Esophagus squamous epithelium (tissue), 5 donors: Measurements from ENCODE around the gene PALM. TPM values are rescaled to one million over a fixed set of nuclear protein-coding genes. Genes with fewer than 3 reads are reported as not detected.

ENCODE experiments used
- DNase-seq: peaks from one replicate; lab custom pipeline; 2025; lab: John Stamatoyannopoulos, UW
- H3K27ac ChIP-seq, 4 donors: fragments of 200-600 bp; sonication (generic); one replicate each; pipeline ENCODE4 v1.5.1; 2016 to 2019; ENCODE audit warnings: mild to moderate bottlenecking in 1 of 4
- H3K27me3 ChIP-seq, 4 donors: fragments of 200-600 bp; sonication (generic); 1 replicate in 3 of 4; 2 replicates in 1 of 4; pipeline versions ENCODE4 v1.5.1 to v1.6.0; 2017 to 2021; ENCODE audit warnings: antibody characterized with exemption in 1 of 4
- H3K36me3 ChIP-seq, 3 donors: fragments of 200-600 bp; sonication (generic); one replicate each; pipeline ENCODE4 v1.5.1; 2016 to 2019
- H3K4me1 ChIP-seq, 3 donors: fragments of 200-600 bp; sonication (generic); one replicate each; pipeline ENCODE4 v1.5.1; 2017 to 2019
- H3K4me3 ChIP-seq, 4 donors: fragments of 200-600 bp; sonication (generic); 1 replicate in 3 of 4; 2 replicates in 1 of 4; pipeline ENCODE4 v1.5.1; 2016 to 2019; ENCODE audit warnings: mild to moderate bottlenecking in 2 of 4, moderate library complexity in 1 of 4
- H3K9me3 ChIP-seq, 3 donors: fragments of 200-600 bp; sonication (generic); one replicate each; pipeline ENCODE4 v1.5.1; 2016 to 2019
- POLR2A ChIP-seq, 4 donors: fragments of 450-650 bp; IDR thresholded peaks; one replicate each; pipeline ENCODE4 v1.6.1; 2017; ENCODE audit warnings: antibody characterized with exemption in 4 of 4, mild to moderate bottlenecking in 4 of 4, moderate library complexity in 3 of 4
- WGBS, 2 donors: methylation state at CpG; one replicate each; pipeline ENCODE4 v1.1.5; 2018; 5-methylcytosine and 5-hydroxymethylcytosine counted together
- intact Hi-C: fragments of 100-400 bp; cut with DNase I; formaldehyde crosslinking; loops from one replicate; pipeline ENCODE4 v1.15.0; 2022
- total RNA-seq, 4 donors: library from RNA; depleted of rRNA; stranded (reverse); fragments of >200 nt; gene quantifications; one replicate each; pipeline ENCODE4 v1.1.0, GENCODE V29; 2016
- TF ChIP-seq, protein P1 (sequence below), 6 experiments: fragments of 450-650 bp in 4 of 6; fragments of 200-600 bp in 2 of 6; sonication (generic) in 2 of 6; IDR thresholded peaks; one replicate each; pipeline ENCODE4 v1.5.1; 2016 to 2019; ENCODE audit warnings: antibody characterized with exemption in 6 of 6, mild to moderate bottlenecking in 4 of 6, moderate library complexity in 4 of 6
- donor health status: DM: yes; HTN: yes; CAD: no.

The PALM gene
- total RNA-seq, 4 donors from 2014 or later: 2.6 to 19.3 (median 6.5) TPM

DNA sequence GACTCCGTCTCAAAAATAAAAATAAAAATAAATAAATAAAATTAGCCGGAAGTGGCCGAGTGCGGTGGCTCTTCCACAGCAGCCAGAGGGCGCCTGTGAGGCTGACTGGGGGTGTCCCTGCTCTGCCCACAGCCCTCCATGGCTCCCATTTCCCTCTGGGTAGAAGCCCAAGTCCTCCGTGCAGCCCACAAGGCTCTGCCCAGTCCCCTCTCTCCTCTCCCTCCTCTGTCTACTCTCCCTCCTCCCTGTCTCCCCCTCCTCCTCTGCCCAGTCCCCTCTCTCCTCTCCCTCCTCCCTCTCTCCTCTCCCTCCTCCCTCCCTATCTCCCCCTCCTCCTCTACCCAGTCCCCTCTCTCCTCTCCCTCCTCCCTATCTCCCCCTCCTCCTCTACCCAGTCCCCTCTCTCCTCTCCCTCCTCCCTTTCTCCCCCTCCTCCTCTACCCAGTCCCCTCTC lies 62.6 kb downstream of the PALM start:
- DNase-seq: no peak
- peaks cover 0 to 9% (median 0%) of the 10 kb centered on the region in 4 donors for H3K27me3 ChIP-seq
- peaks cover 0 to 16% (median 0%) of the 10 kb centered on the region in 3 donors for H3K4me1 ChIP-seq
- WGBS, 2 donors: 7 to 11% methylated on average over 6 of the region's 6 CpGs
- no peak overlapping the region for H3K4me3 ChIP-seq
- no peak overlapping the region for H3K27ac ChIP-seq
- intact Hi-C loops: loop anchor here (5.0 to 10.0 kb wide), 2 partner anchors 83 to 151 kb away; partner anchors contain the start of genes CFD and ELANE
- no peaks in the 10 kb centered on the region for H3K9me3 ChIP-seq
- TF ChIP-seq POLR2A (IDR thresholded peaks at IDR 0.05): no peak
- TF ChIP-seq, protein P1, sequence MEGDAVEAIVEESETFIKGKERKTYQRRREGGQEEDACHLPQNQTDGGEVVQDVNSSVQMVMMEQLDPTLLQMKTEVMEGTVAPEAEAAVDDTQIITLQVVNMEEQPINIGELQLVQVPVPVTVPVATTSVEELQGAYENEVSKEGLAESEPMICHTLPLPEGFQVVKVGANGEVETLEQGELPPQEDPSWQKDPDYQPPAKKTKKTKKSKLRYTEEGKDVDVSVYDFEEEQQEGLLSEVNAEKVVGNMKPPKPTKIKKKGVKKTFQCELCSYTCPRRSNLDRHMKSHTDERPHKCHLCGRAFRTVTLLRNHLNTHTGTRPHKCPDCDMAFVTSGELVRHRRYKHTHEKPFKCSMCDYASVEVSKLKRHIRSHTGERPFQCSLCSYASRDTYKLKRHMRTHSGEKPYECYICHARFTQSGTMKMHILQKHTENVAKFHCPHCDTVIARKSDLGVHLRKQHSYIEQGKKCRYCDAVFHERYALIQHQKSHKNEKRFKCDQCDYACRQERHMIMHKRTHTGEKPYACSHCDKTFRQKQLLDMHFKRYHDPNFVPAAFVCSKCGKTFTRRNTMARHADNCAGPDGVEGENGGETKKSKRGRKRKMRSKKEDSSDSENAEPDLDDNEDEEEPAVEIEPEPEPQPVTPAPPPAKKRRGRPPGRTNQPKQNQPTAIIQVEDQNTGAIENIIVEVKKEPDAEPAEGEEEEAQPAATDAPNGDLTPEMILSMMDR (IDR thresholded peaks at IDR 0.05): peak; percentile 19 to 58 (median 46)
- no peaks in the 10 kb centered on the region for H3K36me3 ChIP-seq

DNA sequence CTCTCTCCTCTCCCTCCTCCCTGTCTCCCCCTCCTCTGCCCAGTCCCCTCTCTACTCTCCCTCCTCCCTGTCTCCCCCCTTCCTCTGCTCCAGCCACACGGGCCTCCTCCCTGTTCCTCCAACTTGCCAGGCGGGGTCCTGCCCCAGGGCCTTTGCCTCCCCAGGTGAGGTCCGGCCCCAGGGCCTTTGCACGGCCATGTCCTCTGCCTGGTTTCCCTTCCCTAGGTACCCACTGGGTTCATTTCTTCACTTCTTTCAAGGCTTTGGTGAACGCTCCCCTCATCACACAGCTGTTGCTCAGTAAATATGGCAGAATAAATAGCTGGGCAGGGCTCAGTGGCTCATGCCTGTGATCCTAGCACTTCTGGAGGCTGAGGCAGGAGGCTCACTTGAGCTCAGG lies 63.3 kb downstream of the PALM start:
- WGBS, 2 donors: 79 to 100% methylated on average over 1 to 5 of the region's 5 CpGs
- TF ChIP-seq POLR2A (IDR thresholded peaks at IDR 0.05): no peak
- TF ChIP-seq, protein P1 (IDR thresholded peaks at IDR 0.05): no peak
- Histone ChIP-seq H3K4me1 (peaks cover 0 to 16% (median 0%) of the 10 kb centered on the region in 3 donors), H3K27me3 (peaks cover 0 to 9% (median 0%) of the 10 kb centered on the region in 4 donors), H3K9me3 (no peaks in the 10 kb centered on the region), H3K36me3 (no peaks in the 10 kb centered on the region), H3K27ac (no peak overlapping the region), H3K4me3 (no peak overlapping the region)
- intact Hi-C loops: loop anchor here (5.0 to 10.0 kb wide), 2 partner anchors 83 to 150 kb away; partner anchors contain the start of genes CFD and ELANE
- no peak for DNase-seq

DNA sequence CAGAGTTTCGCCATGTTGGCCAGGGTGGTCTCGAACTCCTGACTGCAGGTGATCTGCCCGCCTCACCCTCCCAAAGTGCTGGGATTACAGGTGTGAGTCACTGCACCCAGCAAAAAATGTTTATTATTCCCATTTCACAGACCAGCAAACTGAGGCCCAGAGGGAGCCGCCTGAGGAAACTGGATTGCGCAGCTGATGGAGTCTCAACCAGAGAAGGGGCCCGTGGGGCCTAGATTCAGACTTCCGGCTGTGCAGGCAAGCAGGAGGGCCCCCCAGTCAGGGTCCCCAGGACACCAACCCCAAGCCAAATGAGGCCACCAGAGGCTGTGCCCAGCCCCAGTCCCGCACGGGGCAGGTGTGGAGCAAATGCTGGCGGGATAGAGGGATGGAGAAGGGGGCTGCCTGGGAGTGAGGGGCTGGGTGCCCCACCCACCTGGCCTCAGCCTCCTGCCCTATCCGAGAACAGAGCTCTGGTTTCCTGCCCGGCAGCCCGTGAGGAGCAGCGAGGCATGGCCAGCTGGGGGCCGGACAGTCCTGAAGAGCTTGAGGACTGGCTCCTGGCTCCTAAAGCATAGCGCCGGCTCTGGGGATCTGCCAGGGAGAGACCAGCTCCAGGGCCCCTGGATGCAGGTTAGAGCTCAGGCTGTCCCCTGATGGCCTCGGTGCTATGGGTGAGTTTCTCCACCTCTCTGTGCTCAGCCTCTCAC lies 64.1 kb downstream of the PALM start:
- TF ChIP-seq, protein P1 (IDR thresholded peaks at IDR 0.05): no peak
- no peak for TF ChIP-seq POLR2A (IDR thresholded peaks at IDR 0.05)
- Histone ChIP-seq H3K36me3 (no peaks in the 10 kb centered on the region), H3K4me1 (peaks cover 0 to 16% (median 0%) of the 10 kb centered on the region in 3 donors), H3K4me3 (no peak overlapping the region), H3K27me3 (peaks cover 0 to 5% (median 0%) of the 10 kb centered on the region in 4 donors), H3K9me3 (no peaks in the 10 kb centered on the region), H3K27ac (no peak overlapping the region)
- 63 to 86% methylated on average over 1 to 11 of the region's 18 CpGs for WGBS, 2 donors
- intact Hi-C loops: loop anchor here (5.0 to 10.0 kb wide), 2 partner anchors 82 to 149 kb away; partner anchors contain the start of genes CFD and ELANE
- no peak for DNase-seq

DNA sequence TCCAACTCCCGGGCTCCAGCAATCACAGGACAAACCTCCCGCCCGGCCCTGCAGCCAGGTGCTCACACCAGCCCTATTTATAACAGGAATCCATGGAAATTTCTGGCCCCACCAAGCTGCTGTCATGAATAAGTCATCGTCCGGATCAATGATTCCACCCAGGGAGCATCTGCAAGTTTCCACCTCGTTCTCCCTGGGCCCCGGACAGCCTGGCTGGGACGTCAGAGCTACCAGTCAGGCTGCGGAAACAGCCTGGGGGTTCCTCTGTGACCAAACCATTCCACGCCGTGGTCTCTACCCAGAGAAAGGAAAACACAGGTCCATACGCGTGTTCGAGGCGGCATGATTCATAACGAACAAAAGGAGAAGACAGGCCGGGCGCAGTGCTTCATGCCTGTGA lies 67.8 kb downstream of the PALM start:
- WGBS, 2 donors: 42 to 60% methylated on average over 8 to 10 of the region's 18 CpGs

More for the DNA sequence above, 67.8 kb downstream of the PALM start:
- no peak for DNase-seq
- H3K4me3 ChIP-seq: no peak overlapping the region
- no peaks in the 10 kb centered on the region for H3K27me3 ChIP-seq
- no peaks in the 10 kb centered on the region for H3K9me3 ChIP-seq
- H3K36me3 ChIP-seq: no peaks in the 10 kb centered on the region
- TF ChIP-seq POLR2A (IDR thresholded peaks at IDR 0.05): no peak
- TF ChIP-seq, protein P1 (IDR thresholded peaks at IDR 0.05): no peak
- intact Hi-C loops: loop anchor here (10.0 kb wide), 1 partner anchor 78 kb away; the partner anchor contains the start of genes CFD and ELANE
- H3K27ac ChIP-seq: no peak overlapping the region
- peaks cover 0 to 18% (median 7%) of the 10 kb centered on the region in 3 donors for H3K4me1 ChIP-seq
